ENCODE results near the gene PACRG. TPM values are rescaled to one million over a fixed set of nuclear protein-coding genes. Genes with fewer than 3 reads are reported as not detected.

The PACRG gene
- polyA plus RNA-seq, 1 donor (not counting 4 experiments of a cell fraction or from before 2014, with no cell fraction given), result 0.31 TPM

DNA sequence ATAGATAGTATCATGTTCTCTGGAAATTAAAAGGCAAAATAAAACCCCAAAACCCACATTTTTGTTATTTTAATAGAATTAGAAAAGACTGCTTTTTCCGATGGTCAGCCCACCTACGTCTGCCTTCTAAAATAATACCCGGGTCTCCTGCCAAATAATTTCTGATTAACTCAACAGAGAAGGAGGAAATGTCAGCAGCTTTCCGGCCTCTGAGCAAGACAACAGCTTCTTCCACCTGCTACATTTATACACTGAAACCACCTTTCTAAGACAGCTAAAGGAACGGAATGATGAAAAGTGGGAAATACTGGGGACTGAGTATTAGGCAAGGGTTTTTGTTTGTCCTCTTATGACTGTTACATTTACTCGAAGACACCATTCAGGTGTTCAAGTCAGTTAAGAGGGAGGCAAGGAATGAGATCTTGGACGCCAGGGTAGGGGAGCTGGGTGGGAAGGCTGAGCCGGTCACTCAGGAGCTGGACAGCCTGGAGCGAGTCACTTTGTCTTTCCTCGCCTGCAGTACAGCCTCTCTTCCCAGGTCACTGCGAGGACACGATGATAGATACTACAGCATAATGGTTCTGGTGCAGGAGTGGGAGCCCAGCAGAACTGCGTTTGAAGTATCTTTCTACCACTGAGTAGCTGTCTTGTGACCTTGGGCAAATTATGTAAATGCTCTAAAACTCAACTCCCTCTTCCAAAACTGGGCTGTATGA, 590.5 kb downstream of the PACRG start:
- Histone ChIP-seq H3K4me3 (ENCODE audit: control insufficient read depth in 2 of 3, extremely low read depth in 1 of 3, insufficient read depth in 2 of 3, low read depth in 1 of 3, low read length in 3 of 3) (no peak overlapping the region), H3K79me2 (ENCODE audit: control insufficient read depth, insufficient read depth, low read length) (no peaks in the 10 kb centered on the region), H3K36me3 (ENCODE audit: control insufficient read depth in 2 of 2, extremely low read depth in 1 of 2, insufficient read depth in 2 of 2, low read length in 2 of 2) (no peaks in the 10 kb centered on the region), H3K4me2 (ENCODE audit: control insufficient read depth, extremely low read depth, insufficient read depth, low read depth, low read length) (no peak overlapping the region), H2AFZ (ENCODE audit: control insufficient read depth, low read length) (no peak overlapping the region), H3K4me1 (ENCODE audit: control insufficient read depth, extremely low read depth, insufficient read depth, low read length) (no peaks in the 10 kb centered on the region), H3K9me3 (ENCODE audit: control insufficient read depth, low read depth, low read length) (no peaks in the 10 kb centered on the region), H3K27me3 (ENCODE audit: control insufficient read depth, extremely low read depth, insufficient read depth, low read length) (no peaks in the 10 kb centered on the region), H3K9ac (ENCODE audit: control insufficient read depth, extremely low read depth, insufficient read depth, low read length) (no peak overlapping the region), H3K9me1 (ENCODE audit: control insufficient read depth, extremely low read depth, insufficient read depth, low read length) (no peaks in the 10 kb centered on the region), H4K20me1 (ENCODE audit: control insufficient read depth, extremely low read depth, insufficient read depth, low read length) (no peaks in the 10 kb centered on the region), H3K27ac (ENCODE audit: control insufficient read depth, insufficient read depth, low read length) (no peak overlapping the region)
- DNase-seq (ENCODE audit: low read depth, low spot score), result no peak
- dilution Hi-C loops (cut with MboI; ENCODE audit: extremely low pct_ligation_motif_present, low sequenced_read_pairs), result no loop called here
- TF ChIP-seq, protein P1, sequence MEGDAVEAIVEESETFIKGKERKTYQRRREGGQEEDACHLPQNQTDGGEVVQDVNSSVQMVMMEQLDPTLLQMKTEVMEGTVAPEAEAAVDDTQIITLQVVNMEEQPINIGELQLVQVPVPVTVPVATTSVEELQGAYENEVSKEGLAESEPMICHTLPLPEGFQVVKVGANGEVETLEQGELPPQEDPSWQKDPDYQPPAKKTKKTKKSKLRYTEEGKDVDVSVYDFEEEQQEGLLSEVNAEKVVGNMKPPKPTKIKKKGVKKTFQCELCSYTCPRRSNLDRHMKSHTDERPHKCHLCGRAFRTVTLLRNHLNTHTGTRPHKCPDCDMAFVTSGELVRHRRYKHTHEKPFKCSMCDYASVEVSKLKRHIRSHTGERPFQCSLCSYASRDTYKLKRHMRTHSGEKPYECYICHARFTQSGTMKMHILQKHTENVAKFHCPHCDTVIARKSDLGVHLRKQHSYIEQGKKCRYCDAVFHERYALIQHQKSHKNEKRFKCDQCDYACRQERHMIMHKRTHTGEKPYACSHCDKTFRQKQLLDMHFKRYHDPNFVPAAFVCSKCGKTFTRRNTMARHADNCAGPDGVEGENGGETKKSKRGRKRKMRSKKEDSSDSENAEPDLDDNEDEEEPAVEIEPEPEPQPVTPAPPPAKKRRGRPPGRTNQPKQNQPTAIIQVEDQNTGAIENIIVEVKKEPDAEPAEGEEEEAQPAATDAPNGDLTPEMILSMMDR (optimal IDR thresholded peaks at IDR 0.05 in 1 of 3, IDR thresholded peaks at IDR 0.05 in 1 of 3, conservative IDR thresholded peaks at IDR 0.05 in 1 of 3; ENCODE audit: extremely low read depth in 1 of 3, insufficient read depth in 2 of 3, low read length in 3 of 3), result no peak
- TF ChIP-seq EZH2 (IDR thresholded peaks at IDR 0.05; ENCODE audit: low read length), result no peak
- FAIRE-seq, result no peak

DNA sequence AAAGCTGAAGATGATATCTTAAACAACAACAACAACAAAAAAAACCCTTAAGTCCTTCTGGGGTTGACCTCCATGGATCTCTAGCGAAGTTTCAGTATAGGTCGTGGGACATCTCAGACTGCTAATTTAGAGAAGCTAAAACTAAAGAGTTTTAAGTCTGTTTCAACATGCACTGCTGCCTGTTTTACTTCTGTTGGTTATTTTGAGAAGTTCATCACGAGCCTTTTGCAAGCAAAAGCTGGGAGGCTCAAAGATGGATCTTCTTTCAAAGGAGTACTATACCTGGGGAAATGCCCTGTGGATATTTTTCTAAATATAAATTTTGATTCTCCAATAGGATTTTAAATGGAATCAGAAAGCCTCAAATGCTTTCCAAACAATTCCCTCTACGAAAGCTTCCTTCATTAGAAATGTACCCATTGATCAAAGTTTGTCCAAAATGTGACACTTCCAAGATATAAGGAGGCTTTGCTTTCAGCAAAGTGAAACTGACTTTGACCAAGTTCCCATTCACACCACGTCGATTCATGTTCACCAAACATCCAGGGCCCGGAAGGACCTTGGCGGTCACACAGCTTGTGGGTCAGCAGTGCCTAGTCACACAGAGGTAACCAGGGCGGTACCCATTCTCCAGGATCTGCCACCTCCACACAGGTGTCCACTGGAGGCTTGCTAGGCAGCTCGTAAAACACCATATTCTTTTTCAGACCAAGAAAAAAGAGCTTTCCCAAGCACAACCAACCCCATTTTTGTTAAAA, 592.0 kb downstream of the PACRG start:
- FAIRE-seq (no peak), DNase-seq (ENCODE audit: low read depth, low spot score) (no peak)
- H3K36me3 ChIP-seq (ENCODE audit: control insufficient read depth in 2 of 2, extremely low read depth in 1 of 2, insufficient read depth in 2 of 2, low read length in 2 of 2), result no peaks in the 10 kb centered on the region

More for the DNA sequence above, 592.0 kb downstream of the PACRG start:
- no peaks in the 10 kb centered on the region for H3K79me2 ChIP-seq (ENCODE audit: control insufficient read depth, insufficient read depth, low read length)
- H3K4me1 ChIP-seq (ENCODE audit: control insufficient read depth, extremely low read depth, insufficient read depth, low read length), result no peaks in the 10 kb centered on the region
- no peaks in the 10 kb centered on the region for H3K27me3 ChIP-seq (ENCODE audit: control insufficient read depth, extremely low read depth, insufficient read depth, low read length)
- no peak overlapping the region for H3K27ac ChIP-seq (ENCODE audit: control insufficient read depth, insufficient read depth, low read length)
- dilution Hi-C loops (cut with MboI; ENCODE audit: extremely low pct_ligation_motif_present, low sequenced_read_pairs), result no loop called here
- no peaks in the 10 kb centered on the region for H3K9me3 ChIP-seq (ENCODE audit: control insufficient read depth, low read depth, low read length)
- H4K20me1 ChIP-seq (ENCODE audit: control insufficient read depth, extremely low read depth, insufficient read depth, low read length), result no peaks in the 10 kb centered on the region
- H3K4me2 ChIP-seq (ENCODE audit: control insufficient read depth, extremely low read depth, insufficient read depth, low read depth, low read length), result no peak overlapping the region
- no peak overlapping the region for H2AFZ ChIP-seq (ENCODE audit: control insufficient read depth, low read length)
- TF ChIP-seq, protein P1 (optimal IDR thresholded peaks at IDR 0.05 in 1 of 3, IDR thresholded peaks at IDR 0.05 in 1 of 3, conservative IDR thresholded peaks at IDR 0.05 in 1 of 3; ENCODE audit: extremely low read depth in 1 of 3, insufficient read depth in 2 of 3, low read length in 3 of 3), result no peak
- no peak for TF ChIP-seq EZH2 (IDR thresholded peaks at IDR 0.05; ENCODE audit: low read length)
- no peaks in the 10 kb centered on the region for H3K9me1 ChIP-seq (ENCODE audit: control insufficient read depth, extremely low read depth, insufficient read depth, low read length)
- H3K9ac ChIP-seq (ENCODE audit: control insufficient read depth, extremely low read depth, insufficient read depth, low read length), result no peak overlapping the region
- H3K4me3 ChIP-seq (ENCODE audit: control insufficient read depth in 2 of 3, extremely low read depth in 1 of 3, insufficient read depth in 2 of 3, low read depth in 1 of 3, low read length in 3 of 3), result no peak overlapping the region
